PC-9 (cell line): ENCODE results near the gene FOSL2. TPM values are rescaled to one million over a fixed set of nuclear protein-coding genes. Genes with fewer than 3 reads are reported as not detected.

Source experiments
- BruUV-seq: library from RNA; stranded (reverse); fragments of 400-500 nt; replicated peaks from 2 replicates; lab custom pipeline; 2021; lab: Mats Ljungman, UMichigan
- CTCF ChIA-PET: fragments of 300-600 bp; sonication (Branson Sonifier 250); formaldehyde crosslinking; loops from one replicate; lab custom pipeline; 2022; ENCODE audit warnings: antibody characterized with exemption; lab: Charles Lee
- POLR2A ChIA-PET: fragments of 300-600 bp; sonication (Branson Sonifier 250); formaldehyde crosslinking; loops from one replicate; lab custom pipeline; 2022; ENCODE audit warnings: antibody characterized with exemption; ENCODE audit not compliant: unreplicated experiment; lab: Charles Lee
- DNase-seq, 2 experiments: peaks; one replicate each; pipeline versions ENCODE4 v3.0.0 to v3.0.0-alpha.2; 2015 to 2022; ENCODE audit warnings: mixed read lengths in 1 of 2
- H2AFZ ChIP-seq: fragments of 200-600 bp; sonication (generic); 2 replicates; pipeline ENCODE4 v1.8.1; 2017; ENCODE audit warnings: antibody characterized with exemption
- H3F3A ChIP-seq: fragments of 200-600 bp; sonication (generic); 2 replicates; pipeline ENCODE4 v1.8.1; 2017; ENCODE audit warnings: antibody characterized with exemption, mild to moderate bottlenecking, low read depth; ENCODE audit not compliant: insufficient read depth
- H3K27ac ChIP-seq: fragments of 200-600 bp; sonication (generic); 2 replicates; pipeline ENCODE4 v1.6.1; 2016; ENCODE audit warnings: mixed run types
- H3K27me3 ChIP-seq: fragments of 200-600 bp; sonication (generic); 2 replicates; pipeline ENCODE4 v1.6.1; 2016; ENCODE audit warnings: low read depth, mixed run types; ENCODE audit not compliant: insufficient read depth
- H3K36me3 ChIP-seq: fragments of 200-600 bp; sonication (generic); 2 replicates; pipeline ENCODE4 v1.6.1; 2016; ENCODE audit warnings: low read depth, mixed run types
- H3K4me1 ChIP-seq: fragments of 200-600 bp; sonication (generic); replicated peaks from 2 replicates; pipeline ENCODE4 v1.6.1; 2016; ENCODE audit warnings: mixed run types; ENCODE audit not compliant: insufficient read depth
- H3K4me2 ChIP-seq: fragments of 200-600 bp; sonication (generic); 2 replicates; pipeline ENCODE4 v1.6.1; 2017; ENCODE audit warnings: mixed run types
- H3K4me3 ChIP-seq: fragments of 200-600 bp; sonication (generic); 2 replicates; pipeline ENCODE4 v1.6.1; 2016; ENCODE audit warnings: mixed run types
- H3K79me2 ChIP-seq: fragments of 200-600 bp; sonication (generic); 2 replicates; pipeline ENCODE4 v1.6.1; 2017; ENCODE audit warnings: low read depth, mixed run types
- H3K9me2 ChIP-seq: fragments of 200-600 bp; sonication (generic); 2 replicates; pipeline ENCODE4 v1.8.1; 2017; ENCODE audit warnings: mild to moderate bottlenecking; ENCODE audit not compliant: insufficient read depth
- H3K9me3 ChIP-seq: fragments of 200-600 bp; sonication (generic); 2 replicates; pipeline ENCODE4 v1.8.1; 2016; ENCODE audit warnings: low read depth; ENCODE audit not compliant: insufficient read depth
- H4K20me1 ChIP-seq: fragments of 200-600 bp; sonication (generic); 2 replicates; pipeline ENCODE4 v1.8.1; 2017; ENCODE audit not compliant: insufficient read depth
- CTCF ChIP-seq: fragments of 200-600 bp; sonication (generic); conservative IDR thresholded peaks from 2 replicates; pipeline ENCODE4 v1.6.1; 2017; ENCODE audit warnings: mixed run types, antibody characterized with exemption, mild to moderate bottlenecking, moderate library complexity
- EZH2 ChIP-seq: fragments of 200-600 bp; sonication (generic); IDR thresholded peaks from 2 replicates; pipeline ENCODE4 v1.8.0; 2017; ENCODE audit warnings: antibody characterized with exemption, low read depth
- intact Hi-C: fragments of 100-400 bp; cut with micrococcal nuclease; formaldehyde crosslinking; loops from one replicate; pipeline ENCODE4 v1.10.0; 2022; ENCODE audit not compliant: unreplicated experiment
- total RNA-seq: library from RNA; stranded (reverse); gene quantifications from 2 replicates; pipeline ENCODE4 v1.2.3, GENCODE V29; 2021

Gene FOSL2
- total RNA-seq, 1 experiment from 2014 or later = 60.0 TPM

GRCh38 chr2:28435241-28435640 lies 42.6 kb downstream of the FOSL2 start:
- H3K36me3 ChIP-seq = no peaks in the 10 kb centered on the region; the same call in 1 of the 2 replicates
- intact Hi-C loops = loop anchor here (10.0 kb wide), 1 partner anchor 320 kb away; the partner anchor contains the start of gene PPP1CB
- ChIA-PET CTCF (interaction anchor here (1.1 kb wide), 1 partner anchor 11 kb away, joined by 4 read pairs; no protein-coding TSS in a partner anchor), POLR2A (no interaction called here)
- H3F3A ChIP-seq = peaks cover 29% of the 10 kb centered on the region; the same call in 1 of the 2 replicates
- H3K4me1 ChIP-seq = peaks cover 39% of the 10 kb centered on the region
- peaks cover 7% of the 10 kb centered on the region for H3K9me3 ChIP-seq
- H4K20me1 ChIP-seq = no peaks in the 10 kb centered on the region
- no peaks in the 10 kb centered on the region for H3K9me2 ChIP-seq
- no peak overlapping the region for H3K4me3 ChIP-seq
- TF ChIP-seq EZH2 (no peak), CTCF (no peak)
- BruUV-seq = no TSS peak
- no peaks in the 10 kb centered on the region for H3K27me3 ChIP-seq
- DNase-seq = no peak
- H3K79me2 ChIP-seq = no peaks in the 10 kb centered on the region
- H3K4me2 ChIP-seq = peak overlapping the region; percentile 65
- peak overlapping the region; percentile 93 for H3K27ac ChIP-seq
- H2AFZ ChIP-seq = no peak overlapping the region

- no peak overlapping the region for H2AFZ ChIP-seq
- no peaks in the 10 kb centered on the region for H3K27me3 ChIP-seq
- peaks cover 39% of the 10 kb centered on the region for H3K4me1 ChIP-seq
- no peak for TF ChIP-seq EZH2
- no peak for TF ChIP-seq CTCF
- ChIA-PET POLR2A (no interaction called here), CTCF (interaction anchor here (0.5 to 1.1 kb wide), 2 partner anchors 11 to 733 kb away, joined by 4 to 6 read pairs; no protein-coding TSS in a partner anchor)
- H3K4me3 ChIP-seq = no peak overlapping the region
- intact Hi-C loops = loop anchor here (1.0 to 10.0 kb wide), 4 partner anchors 13 to 319 kb away; partner anchors contain the start of gene PPP1CB
- peaks cover 29% of the 10 kb centered on the region; the same call in 1 of the 2 replicates for H3F3A ChIP-seq
- BruUV-seq = TSS peak; percentile 91
- no peaks in the 10 kb centered on the region; the same call in 1 of the 2 replicates for H3K36me3 ChIP-seq
- no peaks in the 10 kb centered on the region for H4K20me1 ChIP-seq
- DNase-seq = no peak
- H3K9me3 ChIP-seq = peaks cover 7% of the 10 kb centered on the region
- peak overlapping the region; percentile 93 for H3K27ac ChIP-seq
- H3K9me2 ChIP-seq = no peaks in the 10 kb centered on the region
- H3K79me2 ChIP-seq = no peaks in the 10 kb centered on the region
- H3K4me2 ChIP-seq = peak overlapping the region; percentile 65
Observed at GRCh38 chr2:28435814-28436351, 43.2 kb downstream of the FOSL2 start.

- H3K9me3 ChIP-seq = peaks cover 7% of the 10 kb centered on the region
- H3K4me3 ChIP-seq = peak overlapping the region; percentile 27; the same call in 1 of the 2 replicates
- H3K4me2 ChIP-seq = peak overlapping the region; percentile 65
- POLR2A ChIA-PET = interaction anchor here (0.5 to 1.4 kb wide), 2 partner anchors 28 to 56 kb away, joined by 3 to 13 read pairs; no protein-coding TSS in a partner anchor
- 0 out of 2 replicates have a peak overlapping the region, but pooled peaks have one; percentile 20 for H2AFZ ChIP-seq
- H4K20me1 ChIP-seq = no peaks in the 10 kb centered on the region
- CTCF ChIA-PET = interaction anchor here (0.6 kb wide), 1 partner anchor 522 kb away, joined by 3 read pairs; no protein-coding TSS in a partner anchor
- peak; percentile 97 to 98 for DNase-seq
- H3F3A ChIP-seq = peaks cover 29% of the 10 kb centered on the region; the same call in 1 of the 2 replicates
- no peaks in the 10 kb centered on the region for H3K79me2 ChIP-seq
- no peaks in the 10 kb centered on the region; the same call in 1 of the 2 replicates for H3K36me3 ChIP-seq
- peaks cover 39% of the 10 kb centered on the region for H3K4me1 ChIP-seq
- H3K27ac ChIP-seq = peak overlapping the region; percentile 93
- no peaks in the 10 kb centered on the region for H3K9me2 ChIP-seq
- H3K27me3 ChIP-seq = no peaks in the 10 kb centered on the region
- TF ChIP-seq CTCF (no peak), EZH2 (no peak)
- BruUV-seq = no TSS peak
- intact Hi-C loops = loop anchor here (1.0 to 10.0 kb wide), 4 partner anchors 13 to 318 kb away; partner anchors contain the start of gene PPP1CB
Observed at GRCh38 chr2:28436525-28437051, 43.9 kb downstream of the FOSL2 start.
